KOPT-K1 (cell line): ENCODE data around the gene MIAT.

Experiments used
- H3K27ac ChIP-seq: fragments of 200-600 bp; sonication (generic); 2 replicates; pipeline ENCODE4 v1.5.1; 2016; ENCODE audit warnings: antibody characterized with exemption, mild to moderate bottlenecking, low read depth, low read length; ENCODE audit not compliant: poor library complexity, severe bottlenecking
- H3K36me3 ChIP-seq: fragments of 200-600 bp; sonication (generic); 2 replicates; pipeline ENCODE4 v1.5.1; 2017; ENCODE audit warnings: antibody characterized with exemption, mild to moderate bottlenecking, low read length, moderate library complexity; ENCODE audit not compliant: insufficient read depth
- H3K9me3 ChIP-seq: fragments of 200-600 bp; sonication (generic); 2 replicates; pipeline ENCODE4 v1.5.1; 2017; ENCODE audit warnings: antibody characterized with exemption, low read length, mild to moderate bottlenecking; ENCODE audit not compliant: insufficient read depth, poor library complexity, severe bottlenecking

The MIAT gene

DNA sequence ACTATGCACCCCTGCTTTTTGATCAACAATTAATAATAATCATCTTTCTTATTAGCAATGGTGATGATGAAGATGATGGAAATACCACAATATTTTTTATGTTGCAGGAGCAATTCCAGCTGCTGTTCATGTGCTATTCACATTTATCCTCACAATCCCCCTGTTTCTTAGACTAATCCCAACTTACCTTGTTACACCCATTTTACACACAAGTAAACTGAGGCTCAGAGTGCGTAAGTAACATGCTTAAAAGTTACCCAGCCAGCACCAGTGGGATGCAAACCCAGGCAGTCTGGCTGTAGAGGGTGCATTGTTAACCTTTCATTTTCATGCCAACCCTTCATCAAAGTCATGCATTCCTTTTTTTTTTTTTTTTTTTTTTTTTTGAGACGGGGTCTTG, 37.2 kb upstream of the MIAT start:
- no peak overlapping the region for H3K27ac ChIP-seq
- H3K9me3 ChIP-seq: no peaks in the 10 kb centered on the region
- no peaks in the 10 kb centered on the region for H3K36me3 ChIP-seq

DNA sequence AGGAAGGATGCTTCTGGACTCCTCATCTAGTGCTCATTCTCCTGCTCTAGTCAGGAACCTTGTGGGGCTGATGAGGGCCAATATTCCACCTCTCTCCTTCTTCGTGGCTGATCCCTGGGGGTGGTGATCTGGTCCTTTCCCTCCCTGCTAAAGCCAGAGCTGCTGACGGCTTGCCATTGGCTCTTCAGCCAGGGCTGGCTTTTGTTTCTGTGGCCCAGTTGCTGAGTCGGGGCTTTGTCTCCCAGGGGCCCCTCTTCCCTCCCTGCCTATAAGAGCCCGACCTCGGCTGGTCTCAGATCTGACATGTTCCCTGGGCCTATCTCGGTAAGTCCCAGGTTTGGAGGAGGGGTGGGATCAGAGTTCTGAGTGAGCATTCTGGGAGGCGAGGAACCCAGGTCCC, 35.7 kb upstream of the MIAT start, which contains the start of gene CRYBA4:
TSS of gene CRYBA4 (plus strand) at position 301 of the 400 bp plus-strand sequence. CDS start 634 bp downstream, outside the sequence.
- H3K36me3 ChIP-seq: no peaks in the 10 kb centered on the region
- no peak within 1 kb of the TSS for H3K27ac ChIP-seq

DNA sequence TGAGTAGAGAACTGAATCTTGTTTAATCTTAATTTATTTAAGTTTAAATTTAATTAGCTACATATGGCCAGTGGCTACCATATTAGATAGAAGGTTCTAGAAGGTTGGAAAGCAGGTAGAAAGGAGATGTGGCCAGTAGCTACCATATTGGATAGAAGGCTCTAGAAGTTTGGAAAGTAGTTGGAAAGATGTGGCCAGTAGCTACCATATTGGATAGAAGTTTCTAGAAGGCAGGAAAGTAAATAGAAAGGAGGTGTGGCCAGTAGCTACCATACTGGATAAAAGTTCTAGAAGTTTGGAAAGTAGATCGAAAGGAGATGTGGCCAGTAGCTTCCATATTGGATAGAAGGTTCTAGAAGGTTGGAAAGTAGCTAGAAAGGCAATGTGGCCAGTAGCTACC, 33.4 kb upstream of the MIAT start:
- Histone ChIP-seq H3K9me3 (no peaks in the 10 kb centered on the region), H3K36me3 (no peaks in the 10 kb centered on the region), H3K27ac (no peak overlapping the region)

More for the DNA sequence above, 35.7 kb upstream of the MIAT start, which contains the start of gene CRYBA4:
- H3K9me3 ChIP-seq: no peaks in the 10 kb centered on the region

DNA sequence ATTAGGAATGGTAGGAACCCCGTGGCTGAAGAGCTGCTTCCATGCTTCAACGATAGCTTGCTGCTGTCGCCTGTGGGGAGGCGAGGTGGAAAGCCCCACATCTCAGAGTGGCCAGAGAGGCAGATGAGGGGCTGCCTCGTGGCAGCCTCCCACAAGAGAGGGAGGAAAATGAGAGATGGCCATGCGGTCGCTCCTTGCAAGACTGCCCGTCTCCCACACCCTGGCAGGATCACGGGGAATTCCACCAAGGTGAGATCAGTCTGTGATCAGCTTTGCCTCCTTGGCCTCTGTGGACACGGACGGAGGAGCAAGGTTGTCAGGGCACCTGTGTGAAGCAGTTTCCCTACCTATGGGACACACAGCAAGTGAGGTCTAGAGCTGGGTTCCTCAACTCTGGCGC, 32.6 kb upstream of the MIAT start:
- H3K9me3 ChIP-seq: no peaks in the 10 kb centered on the region
- no peak overlapping the region for H3K27ac ChIP-seq
- H3K36me3 ChIP-seq: no peaks in the 10 kb centered on the region

DNA sequence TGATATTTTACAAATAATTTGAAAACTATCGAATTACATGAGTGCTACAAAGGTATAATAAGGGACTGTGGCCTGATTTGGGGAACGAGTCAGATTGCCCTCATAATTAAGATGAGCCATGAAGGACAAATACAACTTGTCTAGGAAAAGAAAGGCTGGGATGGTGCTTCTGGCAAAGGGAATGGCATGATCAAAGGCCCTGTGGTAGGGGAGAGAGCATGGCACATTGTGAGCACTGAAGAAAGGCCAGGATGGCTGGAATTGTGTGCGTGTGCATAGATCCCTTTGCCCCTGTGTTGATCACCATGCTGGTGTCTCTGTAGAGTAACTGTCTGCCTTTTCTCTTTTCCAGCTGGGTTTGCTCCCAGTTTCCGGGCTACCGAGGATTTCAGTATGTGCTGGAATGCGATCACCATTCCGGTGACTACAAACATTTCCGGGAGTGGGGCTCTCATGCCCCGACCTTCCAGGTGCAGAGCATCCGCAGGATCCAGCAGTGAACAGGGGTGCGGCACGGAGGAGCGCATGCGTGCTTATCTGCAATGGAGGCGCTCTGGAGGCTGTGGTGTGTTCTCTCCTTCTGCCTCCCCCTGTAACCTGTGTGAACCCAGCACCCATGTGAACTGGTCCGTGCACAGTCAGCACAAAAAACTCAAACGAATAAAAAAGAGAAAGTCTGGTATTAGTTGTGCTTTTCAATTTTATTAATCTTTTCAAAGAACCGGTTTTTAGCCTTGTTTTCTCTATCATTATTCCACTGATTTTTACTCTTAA, 27.2 kb upstream of the MIAT start:
- Histone ChIP-seq H3K36me3 (no peaks in the 10 kb centered on the region), H3K9me3 (no peaks in the 10 kb centered on the region), H3K27ac (no peak overlapping the region)

DNA sequence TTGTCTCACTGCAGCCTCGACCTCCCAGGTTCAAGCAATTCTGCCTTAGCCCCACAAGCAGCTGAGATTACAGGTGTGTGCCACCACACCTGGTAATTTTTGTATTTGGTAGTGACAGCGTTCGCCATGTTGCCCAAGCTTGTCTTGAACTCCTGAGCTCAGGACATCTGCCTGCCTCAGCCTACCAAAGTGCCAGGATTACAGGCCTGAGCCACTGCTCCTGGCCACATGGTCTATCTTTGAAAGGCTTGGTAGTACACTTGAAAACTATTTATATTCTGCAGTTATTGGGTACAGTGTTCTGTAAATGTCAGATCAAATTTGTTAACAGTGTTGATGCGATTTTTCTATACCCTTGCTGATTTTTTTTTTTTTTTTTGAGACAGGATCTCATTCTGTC, 26.1 kb upstream of the MIAT start:
- no peak overlapping the region for H3K27ac ChIP-seq
- no peaks in the 10 kb centered on the region for H3K9me3 ChIP-seq
- H3K36me3 ChIP-seq: no peaks in the 10 kb centered on the region

DNA sequence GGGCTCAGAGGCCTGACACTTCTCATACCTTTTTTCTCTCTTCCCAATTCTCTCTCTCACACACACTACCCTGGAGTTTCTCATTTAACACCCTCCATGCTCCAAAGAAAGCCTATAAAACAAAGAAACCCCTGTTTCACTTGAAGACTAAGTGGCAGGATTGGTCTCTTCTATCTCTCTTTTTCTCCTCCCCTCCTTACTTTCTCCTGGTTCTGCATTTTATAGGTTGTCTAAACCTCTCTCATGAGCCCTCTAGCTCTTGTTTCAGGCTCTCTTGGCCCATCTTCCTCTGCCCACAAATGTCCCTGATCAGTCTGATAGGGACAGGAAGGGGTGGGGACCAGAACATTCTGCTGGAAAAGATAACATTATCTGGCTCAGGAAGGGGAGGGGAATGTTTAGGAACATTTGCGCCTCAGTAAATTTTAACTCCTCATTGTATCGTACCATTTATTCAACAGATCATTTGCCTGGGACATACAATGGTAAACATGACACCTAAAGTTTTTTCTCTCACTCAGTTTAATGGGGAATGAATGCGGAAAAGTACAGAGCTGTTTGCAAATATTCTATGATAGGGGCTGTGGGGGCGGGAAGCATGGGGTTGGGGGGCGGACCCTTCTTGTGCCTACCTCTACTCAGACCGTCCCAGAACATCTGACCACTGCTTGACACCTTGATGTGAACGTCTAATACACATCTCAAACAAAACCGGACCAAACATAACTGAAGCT, 24.8 kb upstream of the MIAT start:
- Histone ChIP-seq H3K27ac (no peak overlapping the region), H3K9me3 (no peaks in the 10 kb centered on the region), H3K36me3 (no peaks in the 10 kb centered on the region)

DNA sequence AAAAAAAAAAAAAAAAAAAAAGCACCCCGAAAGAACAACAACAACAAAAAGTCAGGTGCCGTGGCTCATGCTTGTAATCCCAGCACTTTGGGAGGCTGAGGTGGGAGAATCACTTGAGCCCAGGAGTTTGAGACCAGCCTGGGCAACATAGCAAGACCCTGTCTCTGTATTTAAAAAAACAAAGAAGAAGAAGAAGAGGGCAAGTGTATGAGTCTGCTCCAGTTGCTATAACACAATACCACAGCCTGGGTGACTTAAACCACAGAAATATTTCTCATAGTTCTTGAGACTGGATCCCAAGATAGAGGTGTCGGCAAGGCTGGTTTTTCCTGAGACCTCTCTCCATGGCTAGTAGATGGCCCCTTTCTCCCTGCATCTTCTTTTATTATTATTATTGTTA, 23.2 kb upstream of the MIAT start:
- no peak overlapping the region for H3K27ac ChIP-seq
- H3K9me3 ChIP-seq: no peaks in the 10 kb centered on the region
- H3K36me3 ChIP-seq: no peaks in the 10 kb centered on the region

DNA sequence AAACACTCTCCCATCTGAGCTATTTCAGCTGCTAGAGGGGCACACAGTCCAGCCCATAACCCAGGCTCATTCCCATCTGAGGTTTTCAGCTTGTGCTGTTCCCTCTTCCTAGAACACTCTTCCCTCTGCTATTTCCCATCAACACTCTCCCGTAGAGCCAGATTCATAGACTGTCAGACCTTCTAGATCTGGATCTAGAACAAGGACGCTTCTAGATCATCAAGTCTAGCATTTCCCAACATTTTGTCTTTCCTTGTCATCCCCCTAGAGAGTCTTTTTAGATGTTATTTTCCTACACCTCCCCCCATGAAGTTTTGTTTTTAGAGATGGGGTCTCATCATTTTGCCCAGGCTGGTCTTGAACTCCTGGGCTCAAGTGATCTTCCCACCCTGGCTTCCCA, 22.3 kb upstream of the MIAT start:
- H3K9me3 ChIP-seq: no peaks in the 10 kb centered on the region
- H3K36me3 ChIP-seq: no peaks in the 10 kb centered on the region
- no peak overlapping the region for H3K27ac ChIP-seq

DNA sequence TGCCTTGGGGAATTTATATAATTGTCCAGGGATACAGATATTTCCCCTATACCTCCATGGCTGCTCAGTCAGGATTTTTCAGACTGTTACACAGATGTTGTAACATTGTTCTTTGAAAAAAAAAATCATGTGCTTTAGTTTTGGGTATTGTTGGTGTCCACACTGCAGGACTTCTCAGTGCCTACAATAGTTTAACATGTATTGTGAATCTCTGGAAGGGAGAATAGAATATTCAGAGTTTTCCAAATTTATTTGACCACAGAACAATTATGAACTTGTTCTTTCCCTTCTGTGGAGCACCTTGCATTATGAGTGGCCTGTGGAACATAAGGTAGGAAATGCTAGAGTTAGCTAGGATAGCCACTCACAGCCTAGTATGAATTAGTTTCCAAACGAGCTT, 21.1 kb upstream of the MIAT start:
- no peaks in the 10 kb centered on the region for H3K9me3 ChIP-seq
- no peaks in the 10 kb centered on the region for H3K36me3 ChIP-seq
- no peak overlapping the region for H3K27ac ChIP-seq

DNA sequence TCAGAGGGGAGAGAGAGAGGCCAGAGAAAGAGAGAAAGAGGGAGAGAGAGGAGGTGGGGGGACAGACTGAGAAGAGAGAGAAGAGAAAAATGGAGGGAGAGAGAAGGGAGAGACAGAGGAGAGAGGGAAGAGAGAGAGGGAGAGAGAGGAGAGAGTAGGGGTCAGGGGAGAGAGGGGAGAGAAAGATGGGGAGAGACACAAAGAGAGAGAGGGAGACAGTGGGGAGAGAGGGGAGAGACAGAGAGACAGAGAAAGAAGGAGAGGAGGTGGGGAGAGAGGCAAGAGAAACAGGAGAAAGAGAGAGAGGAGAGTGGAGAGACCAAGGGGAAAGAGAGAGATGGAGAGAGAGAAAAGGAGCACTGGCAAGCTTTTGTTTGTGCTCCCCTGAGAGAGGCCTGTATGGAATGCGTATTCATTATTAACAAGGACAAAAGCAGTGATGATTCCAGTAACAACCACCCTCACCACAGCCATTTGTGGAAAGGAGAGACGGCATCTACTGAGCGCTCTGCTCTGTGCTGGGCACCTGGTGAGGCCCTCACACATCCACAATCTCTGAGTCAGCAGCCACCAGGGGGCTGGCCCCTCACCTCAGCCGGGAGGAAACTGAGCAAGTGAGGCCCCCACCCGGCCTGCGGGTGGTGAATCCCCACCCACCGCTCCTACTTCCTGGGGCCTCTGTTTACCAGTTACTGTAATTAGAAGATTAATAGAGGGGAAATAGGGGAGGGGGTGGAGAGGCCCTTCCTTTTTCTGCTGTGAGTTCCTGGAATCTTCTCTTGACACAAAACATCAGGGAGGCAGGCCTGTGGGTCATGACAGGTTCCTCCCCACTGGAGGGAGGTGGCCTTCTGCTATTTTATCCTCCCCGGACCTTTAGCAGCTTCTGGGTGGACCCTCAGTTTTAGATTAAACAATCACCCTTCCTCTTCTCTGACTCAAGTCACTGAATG, 14.6 kb upstream of the MIAT start:
- Histone ChIP-seq H3K9me3 (no peaks in the 10 kb centered on the region), H3K27ac (peak overlapping the region; percentile 95), H3K36me3 (no peaks in the 10 kb centered on the region)

DNA sequence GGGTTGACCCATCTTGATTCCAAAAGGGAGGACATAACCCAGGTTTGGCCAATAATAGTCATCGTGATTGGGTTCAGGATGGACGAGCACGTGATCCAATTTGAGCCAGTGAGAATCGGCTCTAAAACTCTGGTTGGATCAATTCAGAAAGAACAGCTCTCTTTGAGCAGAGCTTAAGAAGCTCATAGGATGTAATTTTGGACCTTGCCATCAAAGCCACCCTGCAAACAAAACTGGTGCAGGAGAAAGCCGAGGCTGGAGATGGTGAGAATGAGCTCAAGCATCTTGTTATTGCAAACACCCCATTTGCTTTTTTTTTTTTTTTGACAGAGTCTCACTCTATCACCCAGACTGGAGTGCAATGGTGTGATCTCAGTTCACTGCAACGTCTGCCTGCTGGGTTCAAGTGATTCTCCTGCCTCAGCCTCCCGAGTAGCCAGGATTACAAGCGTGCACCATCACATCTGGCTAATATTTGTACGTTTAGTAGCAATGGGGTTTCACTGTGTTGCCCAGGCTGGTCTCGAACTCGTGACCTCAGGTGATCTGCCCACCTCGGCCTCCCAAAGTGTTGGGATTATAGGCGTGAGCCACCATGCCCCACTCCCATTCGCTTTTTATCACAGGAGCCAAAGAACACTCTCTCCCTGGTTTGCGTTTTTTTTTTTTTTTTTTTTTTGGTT, 13.8 kb upstream of the MIAT start:
- H3K27ac ChIP-seq: peak overlapping the region; percentile 95
- no peaks in the 10 kb centered on the region for H3K9me3 ChIP-seq
- H3K36me3 ChIP-seq: no peaks in the 10 kb centered on the region

DNA sequence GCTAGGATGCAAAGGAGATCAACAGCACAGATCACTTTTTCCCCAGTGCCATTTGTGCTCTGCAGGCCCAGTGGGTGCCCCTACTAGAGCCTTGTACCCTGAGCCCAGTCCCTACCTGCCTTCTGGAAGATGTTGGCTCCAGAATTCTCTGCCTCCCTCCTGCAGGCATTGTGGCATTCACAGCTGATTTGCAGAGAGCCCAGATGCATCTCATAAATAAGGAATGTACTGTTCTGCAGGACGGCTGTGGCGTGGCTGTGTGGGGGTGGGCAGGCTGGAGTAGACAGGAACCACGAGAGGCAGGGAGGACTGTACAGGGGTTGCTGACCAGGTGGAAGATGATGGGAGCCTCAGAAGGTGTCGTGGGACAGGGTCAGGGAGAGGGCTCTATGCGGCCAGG, 11.2 kb upstream of the MIAT start:
- Histone ChIP-seq H3K27ac (no peak overlapping the region), H3K9me3 (no peaks in the 10 kb centered on the region), H3K36me3 (no peaks in the 10 kb centered on the region)

DNA sequence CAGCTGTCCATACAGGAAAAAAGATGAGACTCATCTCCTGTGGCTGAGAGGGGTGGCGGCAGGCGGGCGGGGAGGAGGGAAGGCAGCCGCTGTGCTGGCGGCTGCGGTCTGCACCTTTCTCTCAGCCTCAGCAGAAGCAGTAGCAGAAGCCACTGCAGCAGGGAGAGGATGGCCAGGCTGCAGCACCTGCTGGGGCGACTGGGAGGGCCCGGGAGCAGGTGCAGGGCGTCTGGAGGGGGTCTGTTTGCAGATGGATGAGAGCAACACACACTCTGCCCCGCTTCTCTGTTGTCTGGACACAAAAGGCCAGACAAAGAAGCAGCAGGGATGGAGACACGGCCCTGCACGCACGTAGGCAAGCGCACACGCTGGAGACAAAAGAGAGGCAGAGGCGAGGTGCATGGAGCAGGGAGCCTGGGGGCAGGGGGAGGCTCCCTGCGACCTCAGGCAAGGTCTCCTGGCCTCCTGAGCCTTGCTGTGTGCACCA, 9.3 kb upstream of the MIAT start:
- Histone ChIP-seq H3K36me3 (no peaks in the 10 kb centered on the region), H3K27ac (peak overlapping the region; percentile 55), H3K9me3 (no peaks in the 10 kb centered on the region)
